Hematopoietic multipotent progenitor cell treated with erythropoietin and hydrocortisone succinate and interleukin-3 and kit ligand, for 17 days (in vitro differentiated cells): Measurements from ENCODE around the gene ITM2B.

ENCODE experiments used
- DNase-seq: peaks from one replicate; pipeline ENCODE4 v3.0.0-alpha.2; 2015; ENCODE audit warnings: low spot score

ITM2B gene

DNA sequence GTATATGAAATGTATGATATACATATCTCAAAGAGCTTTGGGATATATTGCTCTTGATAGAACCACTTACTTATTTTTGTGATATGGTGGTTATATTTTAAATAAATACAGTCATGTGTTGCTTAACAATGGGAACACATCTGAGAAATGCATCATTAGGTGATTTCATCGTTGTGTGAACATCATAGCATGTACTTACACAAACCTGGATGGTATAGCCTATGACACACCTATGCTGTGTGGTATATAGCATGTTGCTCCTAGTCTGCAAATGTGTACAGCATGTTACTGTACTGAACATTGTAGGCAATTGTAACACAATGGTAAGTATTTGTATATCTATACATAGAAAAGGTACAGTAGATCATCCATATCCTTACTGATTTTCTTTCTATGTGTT is 78.2 kb downstream of the ITM2B start:
- no peak for DNase-seq

DNA sequence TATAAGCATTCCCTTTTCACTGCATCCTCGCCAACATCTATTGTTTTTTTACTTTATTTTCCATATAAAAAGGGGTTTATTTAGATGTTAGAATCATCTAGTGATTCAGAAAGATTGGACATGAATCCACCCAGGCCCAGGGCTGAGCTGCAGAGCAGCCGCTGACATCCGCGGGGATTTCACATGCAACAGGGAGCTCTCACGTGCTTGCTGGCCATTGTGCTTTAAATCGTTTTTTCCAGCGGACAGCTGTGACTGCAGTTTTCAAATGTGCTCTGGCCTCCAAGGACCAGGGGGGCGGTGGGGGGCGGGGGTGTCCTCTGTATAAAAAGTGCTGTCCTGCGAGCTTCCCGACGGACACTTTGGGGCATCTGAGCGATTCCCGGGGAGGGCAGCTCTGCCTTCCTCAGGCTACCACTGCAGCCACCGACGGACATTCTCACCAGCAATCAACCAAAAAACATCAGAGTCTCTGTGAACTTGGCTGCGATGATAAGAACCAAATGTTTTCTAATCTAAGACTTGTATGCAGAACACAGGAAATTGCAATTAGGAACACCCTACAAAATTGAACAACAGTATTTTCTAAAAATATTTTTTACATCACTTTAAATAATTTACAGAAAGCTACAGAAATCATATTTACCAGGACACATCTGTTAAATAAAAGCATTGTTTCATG is 83.1 kb downstream of the ITM2B start:
- DNase-seq: no peak

DNA sequence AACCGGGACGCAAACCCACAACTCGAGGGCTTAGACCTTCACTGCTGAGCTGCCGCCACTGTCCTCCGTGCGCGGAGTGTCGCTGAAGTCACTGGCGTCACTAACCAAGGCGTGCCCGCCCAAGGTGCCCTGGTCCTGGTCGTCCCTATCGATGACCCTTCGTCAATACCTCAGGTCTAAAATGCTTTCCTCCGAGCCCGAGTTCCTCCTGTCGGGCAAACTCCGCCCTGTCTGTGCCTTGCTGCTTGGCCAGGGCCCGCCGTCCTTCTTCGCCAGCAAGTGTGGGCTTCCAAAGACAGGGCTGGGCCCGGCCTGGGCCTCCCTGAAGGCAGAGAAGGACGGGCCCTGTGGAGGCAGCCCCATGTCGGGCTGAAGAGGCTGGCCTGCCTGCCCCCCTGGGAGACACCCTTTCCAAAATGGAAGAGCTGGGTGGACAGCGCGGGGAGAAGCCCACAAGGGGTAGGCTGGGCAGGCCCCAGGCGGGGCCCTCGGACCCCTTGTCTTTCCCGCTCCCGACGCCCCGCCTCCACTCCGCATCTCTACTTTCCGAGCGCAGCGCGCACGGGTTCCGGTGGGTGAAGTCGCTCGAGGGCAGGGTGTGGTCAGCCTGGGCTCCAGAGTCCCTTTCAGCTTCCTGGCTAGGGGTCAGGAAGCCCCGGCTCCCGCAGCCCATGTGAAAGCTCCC is 84.0 kb downstream of the ITM2B start:
- no peak for DNase-seq

DNA sequence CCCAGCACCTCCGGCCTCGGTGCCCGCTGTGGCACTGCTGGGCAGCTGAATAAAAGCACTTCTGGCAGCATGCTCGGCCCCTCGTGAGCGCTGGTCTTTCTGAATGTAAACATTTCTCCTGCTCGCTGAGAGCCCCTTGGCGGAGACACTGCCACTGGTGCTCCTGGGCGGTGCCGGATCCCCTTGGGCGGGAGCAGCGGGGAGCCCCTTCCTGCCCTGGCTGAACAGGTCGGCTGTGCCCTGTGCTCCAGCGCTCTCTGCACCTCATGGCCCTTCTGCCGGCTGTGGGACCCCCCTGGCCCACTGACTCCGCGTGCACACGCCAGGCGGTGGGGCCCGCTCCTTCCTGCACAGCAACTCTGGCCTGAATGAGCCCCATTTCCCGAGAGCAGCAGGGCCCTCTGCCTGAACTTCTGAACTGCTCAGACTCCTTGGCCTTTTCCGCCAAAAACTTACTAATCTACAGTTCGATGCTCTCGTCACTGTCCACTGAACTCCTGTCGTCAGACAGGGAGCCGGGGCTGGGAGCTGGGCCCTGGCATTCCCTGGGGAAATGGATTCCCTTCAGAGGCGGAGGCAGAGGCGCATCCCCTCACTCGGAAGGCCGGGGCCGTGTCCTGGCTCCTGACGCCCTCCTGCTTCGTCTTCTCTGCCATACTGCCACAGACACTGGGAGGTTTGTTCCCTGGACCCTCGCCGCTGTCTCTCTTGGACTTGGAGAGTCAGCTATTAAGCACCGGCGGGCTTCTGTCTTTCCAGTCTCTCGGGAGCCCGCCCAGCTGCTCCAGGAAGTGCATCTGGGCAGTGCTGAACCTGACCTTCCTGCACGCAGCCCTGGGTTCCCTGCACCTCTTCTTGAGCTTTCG is 84.7 kb downstream of the ITM2B start:
- DNase-seq: no peak

DNA sequence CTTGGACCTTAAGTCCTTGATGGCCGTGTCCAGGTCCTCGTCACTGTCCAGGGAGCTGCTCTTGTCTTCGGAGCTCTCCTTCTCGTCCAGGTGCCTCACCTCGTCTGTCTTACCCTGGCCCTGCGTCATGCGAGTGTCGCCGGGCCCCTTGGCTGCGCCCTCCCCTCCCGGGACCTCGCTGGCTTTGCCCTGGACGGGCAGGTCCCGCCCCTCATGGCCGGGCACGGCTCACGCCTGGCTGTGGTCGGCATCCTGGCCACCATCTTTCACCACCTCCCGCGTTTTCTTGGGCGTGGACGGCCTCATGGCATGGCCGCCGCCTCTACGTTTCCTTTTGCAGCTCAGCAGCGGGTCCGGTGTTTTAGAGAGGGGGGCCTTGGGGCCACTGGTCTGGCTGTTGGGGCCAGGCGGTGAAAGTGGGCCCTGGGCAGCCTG is 85.4 kb downstream of the ITM2B start:
- DNase-seq: no peak

DNA sequence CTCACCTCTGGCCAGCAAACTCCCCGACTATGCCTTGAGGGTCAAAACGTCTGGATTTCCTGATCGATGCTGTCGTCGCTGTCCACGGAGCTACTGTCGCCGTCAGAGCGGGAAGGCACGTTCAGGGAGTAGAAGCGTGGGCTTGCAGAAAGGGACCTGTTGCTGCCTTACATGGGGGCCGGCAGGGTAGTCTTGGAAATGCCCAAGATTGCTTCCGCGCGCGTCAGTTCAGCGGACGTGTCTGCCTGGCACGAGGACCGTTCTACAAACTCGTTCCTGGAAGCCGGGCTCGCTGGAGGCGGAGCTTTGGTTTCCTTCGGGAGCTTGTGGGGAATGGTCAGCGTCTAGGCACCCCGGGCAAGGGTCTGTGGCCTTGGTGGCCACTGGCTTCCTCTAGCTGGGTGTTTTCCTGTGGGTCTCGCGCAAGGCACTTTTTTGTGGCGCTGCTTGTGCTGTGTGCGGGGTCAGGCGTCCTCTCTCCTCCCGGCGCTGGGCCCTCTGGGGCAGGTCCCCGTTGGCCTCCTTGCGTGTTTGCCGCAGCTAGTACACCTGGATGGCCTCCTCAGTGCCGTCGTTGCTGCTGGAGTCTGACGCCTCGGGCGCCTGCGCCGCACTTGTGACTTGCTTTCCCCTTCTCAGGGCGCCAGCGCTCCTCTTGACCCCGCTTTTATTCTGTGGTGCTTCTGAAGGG is 86.0 kb downstream of the ITM2B start:
- no peak for DNase-seq
